GM19467 (cell line): ENCODE data around the gene PRM1.
"Not testable (repeated sequence)": the region's sequence is repeated elsewhere in the genome, so short reads cannot be mapped to it uniquely, and the experiment has no call there.

Source experiments
- ATAC-seq: cut with Tn5 transposase; IDR thresholded peaks from one replicate; pipeline ENCODE4 v1.9.1; 2021; ENCODE audit warnings: mild to moderate bottlenecking, moderate library complexity; ENCODE audit not compliant: unreplicated experiment

PRM1 gene

DNA sequence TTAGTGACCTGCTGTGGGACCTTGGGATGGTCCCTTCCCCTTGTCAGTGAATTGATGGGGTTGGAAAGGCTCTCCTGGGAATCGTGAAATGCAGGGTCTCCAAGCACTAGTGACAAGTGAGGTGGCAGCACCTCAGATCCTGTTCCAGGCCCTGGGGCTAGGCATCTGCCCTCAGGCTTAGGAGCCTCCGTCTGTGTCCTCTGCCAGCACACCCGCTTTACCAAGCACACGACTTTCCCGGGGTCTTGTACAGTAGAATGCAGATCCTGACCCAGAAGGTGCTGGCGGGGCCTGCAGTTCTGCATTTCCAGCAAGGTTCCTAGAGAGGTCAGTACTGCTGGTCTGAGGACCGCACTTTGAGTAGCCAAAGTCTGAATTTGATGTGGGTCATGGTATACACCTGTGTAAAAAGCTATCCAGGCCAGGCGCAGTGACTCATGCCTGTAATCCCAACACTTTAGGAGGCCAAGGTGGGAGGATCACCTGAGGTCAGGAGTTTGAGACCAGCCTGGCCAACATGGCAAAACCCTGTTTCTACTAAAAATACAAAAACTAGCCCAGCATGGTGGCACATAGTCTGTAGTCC lies 33.3 kb upstream of the PRM1 start:
- ATAC-seq, result no peak

DNA sequence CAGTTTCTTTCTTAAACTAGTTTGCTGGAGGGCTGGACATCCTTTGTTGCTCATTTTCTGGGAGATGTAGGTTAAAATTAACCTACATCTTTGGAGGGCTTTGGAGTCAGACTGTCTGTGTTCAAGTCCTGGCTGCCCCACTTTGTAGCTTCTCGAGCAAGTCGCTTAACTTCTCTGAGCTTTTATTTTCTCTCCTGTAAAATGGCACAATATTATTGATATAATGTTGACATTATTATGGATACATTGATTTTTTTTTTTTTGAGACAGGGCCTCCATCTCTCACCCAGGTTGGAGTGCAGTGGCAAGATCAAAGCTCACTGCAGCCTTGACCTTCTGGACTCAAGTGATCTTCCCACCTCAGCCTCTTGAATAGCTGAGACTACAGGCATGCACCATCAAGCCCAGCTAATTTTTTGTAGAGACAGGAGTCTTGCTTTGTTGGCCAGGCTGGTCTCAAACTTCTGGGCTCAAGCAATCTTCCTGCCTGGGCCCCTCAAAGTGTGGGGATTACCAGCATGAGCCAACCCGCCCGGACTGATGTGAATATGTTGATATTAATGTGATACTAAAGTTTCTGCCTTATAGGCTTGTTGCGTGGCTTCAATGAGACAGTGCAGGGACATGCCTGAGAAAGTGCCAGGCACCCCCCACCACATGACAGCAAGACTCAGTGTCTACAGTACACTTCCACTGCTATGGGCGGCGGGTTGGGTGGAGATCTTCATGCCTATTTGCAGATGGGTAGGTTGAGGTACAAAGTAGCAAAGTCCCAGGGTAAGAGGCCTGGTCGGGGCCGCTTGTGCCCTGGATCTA lies 32.6 kb upstream of the PRM1 start:
- no peak for ATAC-seq

DNA sequence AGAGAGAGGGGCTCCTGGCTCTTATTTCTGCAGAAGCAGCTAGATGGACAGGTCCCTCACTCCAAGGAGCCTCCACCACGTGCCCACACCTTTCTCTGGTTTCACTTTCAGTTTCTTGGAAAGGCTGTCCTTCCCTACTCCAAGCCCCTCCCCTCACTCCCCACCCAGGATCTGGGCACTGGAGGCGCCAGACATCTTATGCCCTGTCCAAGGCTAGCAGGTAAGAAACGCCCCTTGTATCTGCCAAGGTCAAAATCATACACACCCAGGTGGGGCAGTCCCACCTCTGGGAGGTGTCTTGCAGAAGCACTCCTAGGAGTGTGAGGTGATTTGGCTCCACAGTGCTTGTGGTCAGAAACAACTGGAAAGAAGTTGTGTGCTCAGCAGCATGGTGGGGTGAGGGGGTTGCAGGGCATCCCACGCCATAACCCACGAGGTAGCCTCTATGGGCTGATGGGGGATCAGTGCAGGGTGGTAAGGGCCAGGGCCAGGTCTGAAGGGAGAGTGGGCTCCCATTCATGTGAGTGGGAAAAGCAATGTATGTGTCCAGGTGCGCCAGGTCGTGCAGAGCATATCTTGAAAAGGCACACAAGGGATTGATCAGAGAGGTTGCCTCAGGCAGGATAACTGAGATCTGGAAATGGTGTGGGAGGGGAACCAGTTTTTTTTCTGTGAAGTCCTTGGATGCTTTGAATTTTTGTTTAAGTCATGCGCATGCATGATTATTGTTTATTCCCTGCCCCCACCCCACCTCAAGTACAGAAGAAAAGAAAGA lies 31.8 kb upstream of the PRM1 start:
- no peak for ATAC-seq

DNA sequence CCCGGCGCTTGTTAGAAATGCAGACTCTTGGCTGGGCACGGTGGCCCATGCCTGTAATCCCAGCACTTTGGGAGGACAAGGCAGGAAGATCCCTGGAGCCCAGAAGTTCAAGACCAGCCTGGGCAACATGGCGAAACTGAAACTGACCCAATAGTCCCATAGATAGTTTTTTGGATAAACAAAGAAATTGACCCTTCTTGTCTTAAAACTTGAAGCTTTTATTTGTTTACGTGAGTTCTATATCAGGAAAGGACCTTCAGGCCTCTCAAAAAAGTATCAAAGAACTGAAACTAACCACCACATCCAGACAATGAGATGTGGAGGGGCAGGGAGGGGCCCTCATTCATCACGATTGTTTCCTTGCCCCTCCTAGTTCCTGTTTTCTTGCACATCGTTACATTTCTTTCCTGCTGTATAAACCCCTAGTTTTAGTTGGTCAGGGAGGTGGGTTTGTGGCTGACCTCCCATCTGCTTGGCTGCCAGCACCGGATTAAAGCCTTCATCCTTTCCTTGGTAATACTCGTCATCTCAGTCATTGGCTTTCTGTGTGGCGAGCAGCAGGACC lies 29.9 kb upstream of the PRM1 start:
- ATAC-seq, result no peak

DNA sequence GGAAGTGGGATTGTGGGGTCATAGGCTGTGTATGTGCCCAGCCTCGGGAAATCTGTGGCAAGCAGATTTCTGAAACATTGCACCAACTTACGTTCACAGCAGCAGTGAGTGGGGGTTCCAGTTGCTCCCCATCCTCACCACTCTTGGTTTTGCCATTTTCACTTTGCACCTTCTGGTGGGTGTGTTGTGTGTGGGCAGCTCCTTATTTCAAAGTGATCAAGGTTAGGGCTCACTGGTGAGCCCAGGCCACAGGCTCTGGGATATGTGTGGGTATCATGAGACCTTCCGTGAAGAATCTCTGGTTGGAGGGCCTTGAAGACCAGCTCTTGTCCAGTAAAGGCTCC lies 29.5 kb upstream of the PRM1 start:
- ATAC-seq, result no peak

DNA sequence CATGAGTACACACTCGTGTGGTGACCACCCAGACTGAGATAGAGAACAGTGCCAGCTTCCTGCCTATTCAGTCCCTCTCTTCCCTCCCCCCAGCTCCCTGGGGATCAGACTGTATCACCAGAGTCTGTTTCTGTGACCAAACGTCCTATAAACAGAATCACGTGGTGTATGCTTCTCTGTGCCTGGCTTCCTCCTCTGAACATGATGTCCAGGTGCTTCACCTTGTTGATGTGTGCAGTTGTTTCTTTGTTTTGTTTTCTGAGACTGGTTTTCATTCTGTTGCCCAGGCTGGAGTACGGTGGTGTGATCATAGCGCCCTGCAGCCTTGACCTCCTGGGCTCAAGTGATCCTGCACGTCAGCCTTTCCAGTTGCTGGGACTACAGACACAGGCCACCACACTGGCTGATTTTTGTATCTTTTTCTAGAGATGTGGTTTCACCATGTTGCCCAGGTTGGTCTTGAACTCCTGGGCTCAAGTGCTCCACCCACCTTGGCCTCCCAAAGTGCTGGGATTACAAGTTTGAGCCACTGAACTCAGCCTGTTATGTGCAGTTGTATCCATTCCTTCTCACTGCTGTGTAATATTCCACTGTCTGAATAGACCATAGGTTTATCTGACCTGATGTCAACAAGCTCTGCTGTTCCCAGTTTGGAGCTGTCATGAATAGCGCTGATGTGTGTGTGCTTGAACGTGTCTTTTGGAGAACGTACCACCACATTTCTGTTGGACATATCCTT lies 28.9 kb upstream of the PRM1 start:
- ATAC-seq, result no peak

DNA sequence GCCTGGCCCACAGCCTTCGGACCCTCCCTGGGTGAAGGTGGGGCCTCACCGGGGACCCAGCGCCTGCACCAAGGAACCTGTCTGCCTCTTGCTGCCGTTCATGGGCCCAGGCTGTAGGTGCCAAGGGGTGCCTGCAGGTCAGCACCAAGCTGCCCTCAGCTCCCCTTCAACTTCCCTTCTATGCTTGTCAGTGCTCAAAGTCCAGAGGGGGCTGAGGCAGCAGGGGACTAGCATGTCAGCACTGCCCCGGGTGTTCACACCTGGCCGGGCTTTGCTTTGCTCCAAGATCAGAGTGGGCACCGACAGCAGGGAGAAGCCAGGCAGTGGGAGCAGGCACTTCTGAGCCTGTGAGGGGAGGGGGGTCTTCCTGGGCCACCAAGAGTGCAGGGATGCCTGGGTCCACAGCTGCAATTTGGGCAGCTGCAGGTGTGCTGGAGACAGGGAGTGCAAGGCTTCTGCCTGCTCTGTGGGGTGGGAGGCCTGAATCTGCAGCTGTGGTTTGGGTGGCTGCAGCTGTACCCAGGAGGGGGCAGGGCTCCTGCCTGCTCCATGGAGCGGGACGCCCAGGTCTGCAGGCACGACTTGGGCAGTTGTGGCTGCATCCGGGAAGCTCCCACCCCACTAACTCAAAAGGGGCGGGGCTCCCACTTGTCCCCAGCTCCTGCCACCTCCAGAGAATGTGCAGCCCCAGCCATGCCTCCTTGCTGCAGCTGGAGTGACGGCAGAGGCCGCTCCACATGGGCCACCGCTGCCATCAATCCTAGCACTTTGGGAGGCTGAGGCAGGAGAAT lies 27.6 kb upstream of the PRM1 start:
- ATAC-seq, result no peak

DNA sequence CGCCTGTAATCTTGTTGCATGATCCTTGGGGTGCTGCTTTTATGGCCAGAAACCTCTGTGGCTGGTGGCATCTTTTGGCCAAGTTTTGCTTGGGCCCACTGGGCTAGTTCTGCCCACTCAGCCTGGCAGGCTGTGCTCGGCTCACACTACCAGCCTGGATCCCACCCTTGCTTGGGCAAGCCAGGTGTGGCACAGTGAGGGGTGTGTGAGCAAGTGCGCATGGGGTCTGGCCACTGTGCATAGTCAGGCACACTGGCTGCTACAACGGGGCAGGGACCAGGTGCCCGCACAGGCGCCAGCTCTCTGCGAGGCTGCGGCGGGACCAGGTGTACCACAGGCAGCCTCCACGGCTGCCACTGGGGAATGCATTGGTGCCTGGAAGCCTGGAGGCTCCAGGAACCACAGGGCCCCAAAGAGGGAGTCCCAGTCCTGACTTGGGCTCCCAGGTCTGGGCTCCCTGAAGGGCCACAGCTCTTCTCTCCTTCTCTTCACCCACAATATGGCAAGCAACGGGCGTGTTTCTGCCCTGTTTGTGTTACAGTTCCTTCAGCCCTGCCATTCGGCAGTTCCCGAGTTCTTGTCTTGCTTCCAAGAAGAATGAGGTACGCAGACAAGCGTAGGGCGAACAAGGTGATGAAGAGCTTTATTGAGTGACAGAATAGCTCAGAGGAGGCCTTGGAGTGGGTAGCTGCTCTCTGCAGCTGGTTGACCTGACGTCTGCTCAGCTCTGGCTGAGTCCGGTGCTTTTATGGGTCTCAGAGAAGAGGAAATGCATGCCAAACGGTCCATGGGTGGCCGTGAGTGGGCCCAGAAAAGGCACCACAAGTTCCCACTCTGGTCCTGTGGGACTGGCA lies 26.7 kb upstream of the PRM1 start:
- ATAC-seq, result no peak

DNA sequence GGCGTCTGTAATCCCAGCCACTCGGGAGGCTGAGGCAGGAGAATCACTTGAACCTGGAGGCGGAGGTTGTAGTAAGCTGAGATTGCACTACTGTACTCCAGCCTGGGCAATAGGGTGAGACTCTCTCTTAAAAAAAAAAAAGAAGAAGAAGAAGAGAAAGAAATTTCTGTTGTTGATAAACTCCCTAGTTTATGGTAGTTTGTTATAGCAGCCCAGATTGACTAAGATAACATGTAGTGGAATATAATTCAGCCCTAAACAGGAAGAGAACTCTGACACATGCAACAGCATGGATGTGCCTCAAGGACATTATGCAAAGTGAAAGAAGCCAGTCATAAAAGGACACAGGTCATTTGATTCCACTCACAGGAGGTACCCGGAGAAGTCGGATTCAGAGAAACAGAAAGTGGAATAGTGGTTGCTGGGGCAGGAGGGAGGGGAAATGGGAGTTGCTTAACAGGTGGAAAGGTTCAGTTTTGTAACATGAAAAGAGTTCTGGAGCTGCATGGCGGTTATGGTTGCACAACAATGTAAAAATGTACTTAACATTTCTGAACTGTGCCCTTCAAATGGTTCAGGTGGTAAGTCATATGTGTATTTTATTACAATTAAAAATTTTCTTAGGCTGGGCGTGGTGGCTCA lies 26.0 kb upstream of the PRM1 start:
- no peak for ATAC-seq

DNA sequence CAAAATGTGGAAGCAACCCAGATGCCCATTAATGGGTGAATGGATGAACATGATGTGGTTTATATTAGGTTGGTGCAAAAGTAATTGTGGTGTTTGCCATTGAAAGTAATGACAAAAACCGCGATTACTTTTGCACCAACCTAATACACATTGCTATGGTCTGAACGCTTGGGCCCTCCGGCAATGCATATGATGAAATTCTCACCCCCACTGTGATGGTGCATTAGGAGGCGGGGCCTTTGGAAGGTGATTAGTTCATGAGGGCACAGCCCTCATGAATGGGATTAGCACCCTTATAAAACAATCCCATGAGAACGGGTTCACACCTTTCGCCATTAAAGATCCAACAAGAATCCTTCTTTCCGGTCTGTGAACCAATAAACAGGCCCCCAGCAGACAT lies 25.3 kb upstream of the PRM1 start:
- ATAC-seq, result no peak

DNA sequence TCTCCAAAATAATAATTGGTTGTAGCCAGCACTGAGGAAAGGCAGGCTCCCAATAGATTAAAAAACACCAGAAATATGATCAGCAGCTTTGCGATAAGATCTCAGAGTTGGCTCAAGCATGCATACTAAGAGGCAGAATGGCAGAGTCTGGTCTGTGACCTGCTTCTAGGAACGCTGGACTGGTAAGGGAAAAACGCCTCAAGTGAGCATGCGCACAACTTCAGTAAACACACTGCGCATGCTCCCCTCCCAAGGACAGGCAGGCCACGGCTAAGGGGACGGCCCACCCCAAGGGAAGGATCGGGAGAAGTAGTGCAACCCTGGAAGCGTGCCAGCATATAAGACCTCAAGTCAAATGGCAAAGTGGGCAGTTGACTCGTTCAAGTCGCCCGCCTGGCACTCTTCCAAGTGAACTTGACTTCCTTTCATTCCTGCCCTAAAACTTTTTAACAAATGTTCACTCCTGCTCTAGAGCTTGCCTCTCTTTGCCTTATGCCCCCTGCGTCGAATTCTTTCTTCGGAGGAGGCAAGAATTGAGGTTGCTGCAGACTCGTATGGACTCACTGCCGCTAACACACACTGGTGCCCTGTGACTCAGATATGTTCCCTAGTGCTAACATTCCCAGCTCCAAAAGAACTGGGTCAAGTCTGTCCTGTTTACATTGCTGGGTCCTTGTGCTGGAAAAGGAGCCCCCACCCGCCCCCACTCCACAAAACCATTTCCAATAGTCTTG lies 22.4 kb upstream of the PRM1 start:
- ATAC-seq, result no peak

DNA sequence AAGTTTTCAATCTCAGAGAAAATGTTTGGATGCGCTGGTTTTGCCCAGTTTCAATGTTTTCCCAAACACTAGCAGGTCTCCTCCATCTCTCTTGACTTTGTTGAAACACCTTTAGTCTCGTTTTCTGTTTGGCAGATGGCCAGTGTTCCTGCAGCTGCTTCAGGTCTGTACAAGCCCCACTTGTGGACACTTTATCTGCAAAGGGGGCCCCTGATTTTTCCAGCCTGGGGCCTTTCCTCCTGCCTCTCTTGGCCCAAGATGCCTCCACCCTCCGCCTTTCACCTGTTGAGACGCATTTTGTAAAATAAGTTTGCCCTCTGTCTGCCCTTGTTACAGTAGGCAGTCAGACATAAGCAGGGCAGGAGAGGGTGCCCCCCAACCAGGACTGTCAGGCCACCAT lies 21.8 kb upstream of the PRM1 start:
- no peak for ATAC-seq

DNA sequence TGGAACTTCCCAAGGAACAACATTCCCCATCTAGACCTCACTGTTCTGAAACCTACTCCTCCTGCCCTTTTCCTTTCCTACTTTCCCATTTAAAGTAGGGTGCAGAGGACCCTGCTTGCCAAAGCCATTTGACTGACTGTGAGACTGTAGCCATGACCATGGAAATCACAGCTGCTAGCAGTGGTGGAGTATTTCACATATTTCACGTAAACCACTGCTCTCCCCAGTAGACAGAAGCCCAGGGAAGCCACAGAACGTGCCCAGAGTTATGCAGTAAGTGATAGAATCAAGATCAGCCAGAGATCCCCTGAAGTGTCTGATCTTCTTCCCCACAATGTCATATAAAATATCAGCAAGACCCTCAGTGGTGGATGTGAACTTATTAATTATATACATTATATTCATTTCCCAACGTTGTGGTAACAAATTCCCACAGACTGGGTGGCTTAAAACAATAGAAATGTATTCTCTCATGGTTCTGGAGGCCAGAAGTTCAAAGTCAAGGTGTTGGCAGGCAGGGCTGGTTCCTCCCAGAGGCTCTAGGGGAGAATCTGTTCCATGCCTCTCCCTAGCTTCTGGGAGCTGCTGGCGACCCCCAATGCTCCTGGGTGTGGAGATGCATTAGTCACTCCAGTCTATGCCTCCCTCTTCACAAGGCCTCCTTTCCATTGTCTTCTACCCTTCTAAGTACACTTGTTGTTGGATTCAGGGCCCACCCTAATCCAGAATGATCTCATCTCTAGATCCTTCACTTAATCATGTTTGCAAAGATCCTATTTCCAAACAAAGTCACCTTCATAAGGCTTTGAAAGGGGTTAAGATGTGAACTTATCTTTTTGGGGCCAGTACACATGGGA lies 20.7 kb upstream of the PRM1 start:
- ATAC-seq, result no peak

DNA sequence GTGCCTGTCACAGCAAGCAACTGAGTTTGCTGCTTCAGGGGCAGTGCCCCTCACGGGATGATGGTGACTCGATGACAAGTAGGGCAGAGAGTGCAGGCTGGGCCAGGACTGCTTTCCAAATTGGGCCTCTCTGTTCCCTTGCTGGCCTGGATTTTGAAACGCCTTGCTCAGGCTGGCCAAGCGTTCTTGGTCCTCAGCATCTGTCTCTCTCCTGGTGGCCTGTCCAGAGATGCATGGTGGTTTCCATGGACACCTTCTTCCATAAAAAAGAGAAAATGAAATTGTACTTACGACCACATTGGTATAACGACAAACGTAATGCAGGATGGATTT lies 19.4 kb upstream of the PRM1 start:
- ATAC-seq, result no peak

DNA sequence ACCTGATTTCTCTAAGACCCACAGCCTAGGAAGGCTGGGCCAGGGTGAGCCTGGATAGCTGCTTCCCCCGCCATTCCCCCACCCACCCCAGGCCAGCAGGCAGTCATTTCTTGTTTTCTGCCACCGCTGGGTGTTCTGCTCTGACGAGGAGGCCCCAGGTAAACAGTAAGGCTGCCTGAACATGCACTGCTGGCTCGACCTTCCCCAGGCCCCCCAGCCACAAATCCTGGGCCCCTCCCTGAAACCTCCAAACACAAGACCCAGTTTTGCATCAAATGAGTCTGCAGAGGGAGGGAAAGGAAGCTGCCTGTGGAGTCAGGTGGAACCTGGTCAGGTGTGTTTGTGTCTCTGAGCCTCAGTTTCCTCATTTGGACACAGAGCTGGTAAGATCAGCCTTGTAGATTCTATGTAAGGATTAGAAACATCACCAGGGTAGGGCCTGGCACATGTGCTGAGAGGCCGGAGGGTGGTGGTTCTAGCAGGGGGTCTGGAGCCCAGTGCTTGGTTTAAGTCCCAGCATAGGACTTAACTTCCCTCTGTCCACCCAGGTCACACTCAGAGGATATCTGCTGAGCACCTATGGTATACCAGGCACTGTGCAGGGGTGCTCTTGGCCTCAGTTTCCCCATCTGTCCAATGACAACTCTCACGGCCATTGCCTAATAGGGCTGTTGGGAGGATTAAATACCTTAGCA lies 18.9 kb upstream of the PRM1 start:
- no peak for ATAC-seq

DNA sequence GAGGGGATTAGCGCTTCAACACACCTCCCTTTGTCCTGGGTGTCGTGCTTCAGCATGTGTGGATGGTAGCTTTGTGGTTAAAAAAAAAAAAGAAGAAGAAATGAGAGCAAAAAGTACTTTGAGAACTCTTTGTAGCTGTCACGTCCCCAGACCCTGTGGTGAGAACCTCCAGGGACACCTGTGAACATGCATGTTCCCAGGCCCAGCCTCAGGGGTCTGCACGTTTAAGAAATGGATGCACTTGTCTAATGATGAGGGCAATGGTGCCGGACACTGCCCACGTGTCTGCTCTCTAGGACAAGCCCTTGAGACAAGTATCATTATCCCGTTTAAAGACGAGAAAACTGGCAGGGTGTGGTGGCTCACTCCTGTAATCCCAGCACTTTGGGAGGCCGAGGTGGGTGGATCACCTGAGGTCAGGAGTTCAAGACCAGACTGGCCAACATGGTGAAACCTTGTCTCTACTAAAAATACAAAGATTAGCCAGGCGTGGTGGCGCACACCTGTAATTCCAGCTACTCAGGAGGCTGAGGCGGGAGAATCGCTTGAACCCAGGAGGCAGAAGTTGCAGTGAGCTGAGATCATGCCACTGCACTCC lies 17.9 kb upstream of the PRM1 start:
- not testable (repeated sequence) for ATAC-seq
